GM19238 (cell line): ENCODE measurements around the gene GRPEL2.
"Not testable (repeated sequence)": the region's sequence is repeated elsewhere in the genome, so short reads cannot be mapped to it uniquely, and the experiment has no call there.

Source experiments
- DNase-seq: peaks from one replicate; pipeline ENCODE4 v3.0.0; 2011; ENCODE audit warnings: low spot score; ENCODE audit not compliant: insufficient read length

Gene GRPEL2

DNA sequence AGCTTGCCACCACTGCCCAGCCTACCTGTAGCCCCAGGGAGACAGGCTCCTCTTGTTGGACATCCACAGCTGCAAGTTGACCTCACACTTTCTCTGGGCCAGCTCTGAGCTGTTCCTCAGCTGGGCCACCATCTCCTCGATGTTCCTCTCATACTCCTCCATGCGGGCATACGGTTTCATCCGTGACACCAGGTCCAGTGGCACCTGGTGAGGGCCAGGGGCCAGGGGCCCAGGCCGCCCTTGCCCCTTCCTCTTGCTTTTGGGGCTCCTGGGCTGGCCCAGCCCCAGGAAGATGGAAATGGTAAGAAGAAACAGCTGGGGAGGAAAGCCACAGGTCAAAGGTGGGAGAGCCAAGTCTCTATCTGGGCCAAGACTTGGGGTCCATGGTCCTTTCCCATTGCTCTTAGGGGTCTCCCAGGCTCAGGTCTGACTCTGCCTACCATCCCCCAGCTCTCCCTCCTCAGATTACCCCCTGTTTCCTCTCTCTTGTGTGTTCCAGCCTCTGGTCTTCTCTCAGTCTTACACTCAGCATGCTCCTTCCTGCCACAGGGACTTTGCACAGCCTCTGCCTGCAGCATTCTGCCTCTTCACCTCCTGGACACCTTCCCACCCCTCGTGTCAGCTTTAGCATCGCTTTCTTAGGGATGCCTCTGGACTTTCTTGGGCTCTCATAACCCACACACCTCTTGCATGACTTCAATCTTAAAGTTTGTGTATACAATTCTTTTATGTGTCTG, 31.6 kb downstream of the GRPEL2 start:
- DNase-seq = no peak

DNA sequence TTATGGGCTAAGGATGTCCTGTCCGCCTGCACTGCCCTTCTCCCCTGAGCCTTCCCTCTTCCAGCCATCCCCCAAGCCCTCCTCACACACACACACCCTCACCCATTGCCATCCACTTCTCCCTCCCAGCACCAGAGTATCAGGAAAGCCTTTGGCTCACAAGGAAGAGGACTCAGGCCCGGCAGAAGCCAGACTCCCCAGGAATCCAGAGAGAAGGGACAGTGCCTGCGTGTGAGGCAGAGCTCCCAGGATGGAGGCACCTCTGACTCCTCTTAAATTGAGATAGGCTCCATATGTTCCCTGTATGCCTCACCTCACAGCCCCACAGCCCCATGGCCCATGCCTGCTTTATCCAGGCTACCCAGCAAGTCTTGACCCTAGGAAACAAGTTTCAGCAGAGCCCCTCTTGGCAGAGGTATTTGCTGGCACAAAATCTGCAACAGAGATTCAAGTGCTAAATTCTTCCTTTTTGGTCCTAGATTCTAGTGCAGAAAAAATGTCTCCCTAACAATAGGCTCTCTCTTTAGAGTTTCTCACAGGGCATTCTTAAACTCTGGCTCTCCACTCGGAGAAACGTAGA, 33.0 kb downstream of the GRPEL2 start:
- DNase-seq = no peak

DNA sequence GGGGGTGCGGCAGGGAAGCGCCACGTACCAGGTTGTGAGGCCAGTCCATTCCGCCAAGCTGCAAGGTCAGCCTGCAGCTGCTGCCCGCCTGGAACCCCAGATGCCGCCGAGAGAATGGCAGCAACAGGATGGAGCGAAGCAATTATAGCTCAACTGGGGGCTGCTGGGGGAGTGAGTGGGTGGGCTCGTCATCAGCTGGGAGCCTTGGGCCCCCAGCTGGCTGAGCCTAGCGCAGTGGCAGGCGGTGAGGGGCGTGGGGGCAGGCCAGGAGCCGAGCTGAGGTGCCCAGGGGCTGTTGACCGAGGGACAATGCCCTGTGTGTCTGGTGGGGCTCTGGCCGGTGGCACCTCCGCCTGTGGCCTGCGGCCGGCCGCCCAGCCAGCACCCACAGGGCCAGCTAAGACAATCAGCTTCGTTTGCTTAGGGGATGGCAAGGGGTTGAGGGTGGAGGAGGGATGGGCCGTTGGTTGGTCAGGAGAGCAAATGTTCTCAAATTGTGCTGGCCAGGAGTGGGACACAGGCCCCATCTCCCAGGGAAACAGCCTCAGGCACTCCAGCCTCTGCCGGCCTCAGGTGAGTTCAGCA, 34.0 kb downstream of the GRPEL2 start, which contains the start of gene IL17B:
IL17B (minus strand) TSS at position 116 of the 585 bp plus-strand sequence; CDS start at position 49, 67 bp downstream.
- DNase-seq = no peak

DNA sequence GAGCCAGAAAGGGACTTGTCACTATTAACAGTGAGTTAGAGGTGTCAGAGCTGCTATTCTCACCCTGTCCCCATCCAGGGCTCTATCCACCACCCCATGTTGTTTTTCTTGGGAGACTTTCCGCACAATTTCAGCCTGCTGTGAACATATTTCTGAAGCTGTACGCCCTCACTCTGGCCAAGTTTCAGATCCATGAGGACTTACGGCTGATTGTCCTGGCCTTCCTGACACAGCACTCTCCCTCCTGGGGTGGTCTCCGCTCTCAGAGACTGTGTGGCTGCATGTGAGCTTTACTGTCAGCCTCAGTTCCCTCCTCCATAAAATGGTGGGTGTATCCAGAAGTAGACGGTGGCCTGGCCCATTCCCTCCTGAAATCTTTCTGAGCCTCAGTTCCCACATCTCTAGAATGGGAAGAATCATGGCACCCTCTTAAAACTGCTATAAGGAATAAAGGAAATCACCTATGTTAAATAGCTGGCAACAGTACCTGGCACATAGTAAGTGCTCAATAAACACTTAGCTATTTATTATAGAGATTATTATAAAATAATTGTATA, 34.6 kb downstream of the GRPEL2 start:
- DNase-seq = no peak

DNA sequence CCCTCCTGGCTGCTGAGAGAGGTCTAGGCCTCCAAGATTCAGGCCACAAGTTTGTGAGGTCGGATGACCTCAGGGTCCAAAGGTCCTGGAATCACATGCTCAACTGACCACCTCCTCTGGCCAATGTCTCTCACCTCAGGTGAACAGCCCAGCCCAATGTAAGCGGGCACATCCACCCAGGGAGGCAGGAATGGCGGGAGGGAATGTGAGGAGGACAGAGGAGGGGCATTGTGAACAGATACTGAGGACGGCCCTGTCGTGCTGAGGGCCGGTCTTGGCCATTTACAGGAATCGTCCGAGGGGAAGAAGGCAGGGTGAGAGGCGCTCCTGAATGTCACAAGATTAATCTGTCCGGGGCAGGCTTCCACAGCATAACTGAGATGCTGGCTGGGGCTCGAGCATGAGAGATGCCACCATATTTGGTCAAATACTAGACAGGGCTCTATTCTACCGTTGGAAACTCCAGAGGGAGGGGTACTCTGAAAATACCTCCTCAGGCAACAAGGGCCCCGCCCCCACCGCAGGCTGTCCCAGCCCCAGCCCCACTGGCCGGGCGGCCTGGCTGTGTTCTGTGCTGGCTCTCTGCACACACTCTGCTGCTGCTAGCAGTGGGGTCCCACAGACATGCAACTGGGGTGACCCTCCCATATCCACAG, 35.3 kb downstream of the GRPEL2 start:
- DNase-seq = no peak

DNA sequence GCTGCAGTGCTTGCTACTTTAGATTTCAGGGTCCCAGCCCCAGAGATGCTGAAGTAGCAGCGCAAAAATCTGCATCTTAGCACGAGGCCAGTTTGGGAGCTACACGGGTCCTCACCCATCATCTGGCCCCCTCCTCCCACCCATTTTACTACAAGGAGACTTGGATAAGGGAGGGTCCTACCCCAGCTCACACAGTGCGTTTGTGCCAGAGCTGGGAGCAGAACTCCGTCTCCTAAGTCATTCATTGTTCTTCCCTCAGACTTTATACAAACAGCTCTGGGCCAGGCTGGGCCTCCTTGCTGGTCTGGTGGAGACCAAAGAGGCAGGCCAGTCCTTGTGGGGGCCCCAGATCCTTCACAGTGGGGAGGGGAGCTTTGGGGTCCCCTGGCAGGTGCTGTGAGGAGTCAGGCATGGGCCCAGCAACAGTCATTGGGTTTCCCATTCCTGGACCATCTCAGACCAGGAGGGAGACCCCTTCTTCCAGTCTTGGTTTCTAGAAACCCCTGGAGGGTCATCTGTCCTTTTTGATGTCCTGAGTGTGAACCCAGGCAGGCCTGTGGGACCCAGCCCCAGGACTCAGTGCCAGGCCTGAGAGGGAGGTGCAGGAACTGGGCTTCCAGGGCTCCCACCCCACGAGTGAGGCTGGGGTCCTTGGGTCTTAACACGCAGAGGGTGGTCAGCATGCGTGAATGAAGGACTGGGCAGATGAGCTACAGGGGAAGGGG, 36.1 kb downstream of the GRPEL2 start:
- DNase-seq = no peak

DNA sequence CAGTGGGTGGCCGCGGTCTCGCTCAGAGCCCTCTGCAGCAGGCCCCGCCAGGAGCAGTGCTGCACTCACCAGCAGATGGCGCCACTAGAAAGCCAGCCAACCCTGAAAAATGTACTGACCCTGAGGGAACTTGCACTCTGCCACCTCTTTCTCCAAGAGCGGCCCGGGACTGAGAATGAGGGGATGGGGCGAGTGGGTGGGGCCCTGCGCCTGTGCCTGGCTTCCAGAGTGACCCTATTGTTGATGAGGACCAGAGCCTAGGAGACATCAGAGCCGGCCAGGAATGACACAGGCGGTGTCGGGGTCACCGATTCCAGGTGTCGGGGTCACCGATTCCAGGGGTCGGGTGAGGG, 36.7 kb downstream of the GRPEL2 start:
- peak; percentile 78 for DNase-seq

DNA sequence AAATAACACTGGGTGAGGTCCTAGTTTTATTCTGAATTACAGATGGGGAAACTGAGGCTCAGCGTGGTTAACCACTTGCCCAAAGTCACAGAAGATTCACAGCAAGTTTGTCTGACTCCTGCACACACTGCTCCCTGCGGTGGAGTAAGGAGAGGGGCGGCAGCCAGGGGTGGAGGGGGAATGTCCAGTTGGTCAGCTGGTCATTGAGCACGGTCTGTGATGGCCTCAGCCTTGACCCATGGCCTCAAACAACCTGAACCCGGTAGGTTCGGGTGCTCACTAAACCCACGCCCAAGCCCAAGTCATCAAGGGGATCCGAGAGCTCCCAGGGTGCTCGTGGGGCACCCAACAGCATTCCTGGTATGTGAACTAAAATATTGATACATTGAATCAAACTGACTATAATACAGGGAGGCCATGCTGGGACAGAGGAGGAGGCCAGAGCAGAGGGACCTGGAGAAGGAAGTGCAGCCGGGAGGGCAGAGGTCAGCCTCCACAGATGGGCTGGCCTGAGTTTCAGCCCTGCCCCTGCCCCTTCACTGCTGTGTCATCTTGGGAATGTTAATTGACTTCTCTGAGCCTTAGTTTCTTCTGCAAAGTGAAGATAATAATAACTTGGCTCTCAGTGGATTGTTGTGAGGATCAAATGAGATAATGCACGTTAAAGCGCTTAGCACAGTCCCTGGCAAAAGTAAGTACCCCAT, 37.4 kb downstream of the GRPEL2 start:
- DNase-seq = no peak

DNA sequence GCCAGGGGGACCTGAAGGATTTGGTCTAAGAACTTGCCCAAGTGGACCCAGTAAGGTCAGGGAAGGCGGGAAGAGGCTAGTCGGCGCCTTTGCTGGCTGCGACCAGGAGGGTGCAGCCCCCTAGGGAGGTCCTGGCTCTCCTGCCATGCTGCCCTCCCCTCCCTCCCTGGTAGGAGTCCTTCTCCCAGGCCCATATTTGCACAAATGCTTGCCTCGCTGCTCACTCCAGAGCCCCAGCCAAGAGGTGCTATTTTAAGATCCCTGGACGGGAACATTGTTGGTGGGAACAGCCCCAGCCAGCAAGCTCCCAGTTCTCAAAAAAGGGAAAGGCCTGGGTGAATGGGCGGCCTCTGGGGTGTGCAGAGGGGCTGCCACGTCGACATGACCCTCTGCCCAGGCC, 38.1 kb downstream of the GRPEL2 start:
- DNase-seq = no peak

DNA sequence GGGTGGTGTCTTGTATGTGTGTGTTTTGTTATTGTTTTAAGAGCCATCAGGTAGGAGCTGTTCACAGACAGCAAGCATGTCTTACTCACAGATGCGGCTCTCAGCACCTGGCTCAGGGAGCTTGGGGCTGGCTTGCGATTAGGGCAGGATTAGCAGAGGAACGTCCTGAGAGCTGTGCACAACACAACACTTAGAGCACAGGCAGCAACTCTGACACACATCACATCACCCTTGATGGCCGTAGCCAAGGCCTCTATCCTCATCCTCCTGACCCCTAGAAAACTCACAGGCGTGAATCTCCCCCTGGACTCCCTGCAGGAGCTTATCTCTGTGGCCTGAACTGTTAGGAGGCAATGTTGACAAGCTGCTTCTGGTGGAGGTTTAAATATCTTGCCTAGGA, 40.9 kb downstream of the GRPEL2 start:
- no peak for DNase-seq

DNA sequence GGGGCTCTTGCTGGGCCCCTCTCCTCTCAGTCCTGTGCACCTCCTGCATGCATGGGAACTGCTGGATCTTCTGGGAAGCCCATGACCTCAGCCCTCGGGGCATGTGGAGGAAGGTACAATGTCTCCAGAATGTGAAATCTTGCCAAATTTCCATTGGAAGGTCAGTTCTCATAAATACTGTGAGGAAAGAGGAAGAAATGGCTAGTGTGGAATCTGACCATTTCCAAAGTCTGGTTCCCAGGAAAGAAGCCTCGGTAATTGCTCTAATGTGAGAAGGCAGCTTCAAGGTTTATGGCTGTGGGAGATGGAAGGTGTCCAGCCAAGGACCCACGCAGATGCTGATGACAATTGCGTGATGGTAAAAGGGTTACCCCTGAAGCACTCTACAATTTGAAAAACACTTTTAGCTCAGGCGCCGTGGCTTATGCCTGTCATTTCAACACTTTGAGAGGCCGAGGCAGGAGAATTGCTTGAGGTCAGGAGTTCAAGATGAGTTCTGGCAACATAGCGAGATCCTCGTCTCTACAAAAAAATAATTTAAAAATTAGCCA, 41.9 kb downstream of the GRPEL2 start:
- DNase-seq = no peak

DNA sequence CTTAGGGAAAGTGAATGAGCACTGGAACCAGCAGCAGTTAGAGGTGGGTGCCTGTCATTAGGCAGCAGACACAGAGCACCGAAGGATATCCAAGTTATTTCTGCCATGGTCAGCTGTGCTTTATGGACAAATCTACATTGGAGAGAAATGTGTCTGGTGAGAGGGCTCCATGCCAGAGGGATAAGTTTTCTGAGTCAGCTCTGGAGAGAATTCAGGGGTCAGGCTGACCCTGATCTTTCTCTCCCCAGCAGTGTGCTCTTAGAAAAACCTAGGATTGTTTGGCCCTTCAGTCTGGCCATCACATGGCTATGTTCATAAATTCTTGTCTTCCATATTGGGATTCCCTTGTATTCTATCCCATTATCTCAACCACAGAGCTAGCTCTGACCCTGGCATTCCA, 42.7 kb downstream of the GRPEL2 start:
- no peak for DNase-seq

DNA sequence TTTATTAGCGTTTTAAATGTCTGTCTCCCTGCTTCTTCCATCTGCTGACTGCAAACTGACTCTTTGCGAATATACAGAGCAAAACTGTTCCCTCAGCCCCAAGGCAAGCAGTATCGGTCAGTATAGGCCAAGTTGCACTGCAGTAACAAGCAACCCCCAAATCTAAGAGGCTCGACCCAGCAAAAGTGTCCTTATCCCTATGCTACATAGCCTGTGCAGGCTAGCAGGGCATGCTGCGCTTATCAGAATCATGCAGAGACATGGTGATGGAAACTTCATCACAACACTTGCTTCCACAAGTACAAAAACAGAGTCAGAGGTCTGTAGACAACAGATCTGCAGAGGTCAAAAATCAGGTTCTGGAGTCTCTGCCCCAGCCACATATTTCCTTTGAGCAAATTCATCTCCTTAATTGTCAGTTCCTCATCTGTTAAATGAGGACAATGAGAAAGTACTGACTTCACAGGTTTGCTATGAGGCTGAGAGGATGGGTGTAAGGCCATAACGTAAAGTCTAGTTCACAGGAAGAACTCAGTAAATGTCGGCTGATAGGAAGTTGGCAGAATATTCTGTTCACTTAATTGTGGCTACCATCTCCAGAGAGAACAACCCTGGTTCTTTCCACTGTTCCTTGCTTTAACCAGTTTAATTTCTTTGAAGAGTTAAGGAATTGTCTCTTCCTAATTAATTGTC, 43.3 kb downstream of the GRPEL2 start:
- no peak for DNase-seq

DNA sequence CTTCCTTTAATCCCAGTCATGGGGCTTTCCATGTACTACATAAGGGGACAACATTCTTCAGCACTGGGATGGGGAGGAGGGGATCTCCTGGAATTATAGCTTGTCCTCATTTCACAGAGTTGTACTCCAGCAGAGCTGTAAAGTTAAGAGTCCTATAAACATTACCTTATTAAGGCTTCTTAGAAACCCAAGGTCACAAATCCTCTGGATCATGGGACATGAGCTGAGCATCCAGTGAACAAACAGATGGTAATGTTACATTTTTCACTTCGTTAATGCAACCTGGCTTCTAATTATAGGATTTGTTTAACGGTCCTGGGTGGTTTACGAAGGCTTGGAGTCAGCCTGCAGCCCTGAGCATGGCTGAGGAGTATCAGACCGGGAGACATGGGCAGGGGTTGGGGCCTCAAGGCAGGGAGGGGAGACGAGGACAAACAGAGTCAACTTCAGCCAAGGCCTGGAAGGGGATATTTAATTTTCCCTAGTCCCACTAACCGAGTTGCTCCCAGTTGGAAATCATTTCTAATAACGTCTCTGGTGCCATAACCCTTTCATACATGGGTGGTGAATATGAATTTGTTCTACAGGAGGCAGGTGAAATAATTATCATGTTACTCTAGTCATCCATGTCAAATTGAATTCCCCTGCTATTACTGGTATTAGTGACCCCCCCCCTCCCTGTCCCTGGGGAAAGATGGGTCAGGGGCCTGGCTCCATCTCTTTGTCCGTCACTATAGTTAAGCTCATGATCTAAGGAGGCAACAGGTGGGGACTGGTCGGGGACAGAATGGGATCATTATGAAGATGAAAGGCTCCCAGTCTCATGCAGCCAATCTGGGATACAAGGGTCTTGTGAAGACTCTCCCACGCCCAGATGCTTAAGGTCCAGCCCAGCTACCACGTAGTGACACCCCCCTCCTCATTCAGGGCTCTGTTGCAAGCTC, 44.5 kb downstream of the GRPEL2 start:
- no peak for DNase-seq

DNA sequence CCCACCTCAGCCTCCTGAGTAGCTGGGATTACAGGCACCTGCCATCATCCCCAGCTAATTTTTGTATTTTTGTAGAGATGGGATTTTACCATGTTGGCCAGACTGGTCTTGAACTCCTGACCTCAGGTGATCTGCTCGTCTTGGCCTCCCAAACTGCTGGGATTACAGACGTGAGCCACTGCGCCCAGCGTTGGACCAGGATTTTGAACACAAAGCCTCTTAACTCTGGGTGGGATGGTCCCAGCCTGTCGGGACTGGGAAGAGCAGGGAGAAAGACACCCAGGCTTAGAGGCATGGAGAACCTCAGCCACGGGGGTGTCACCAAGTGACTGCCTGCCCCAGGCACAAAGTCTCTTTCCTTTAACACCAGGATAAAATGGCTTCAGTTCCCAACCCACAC, 45.8 kb downstream of the GRPEL2 start:
- DNase-seq = not testable (repeated sequence)

DNA sequence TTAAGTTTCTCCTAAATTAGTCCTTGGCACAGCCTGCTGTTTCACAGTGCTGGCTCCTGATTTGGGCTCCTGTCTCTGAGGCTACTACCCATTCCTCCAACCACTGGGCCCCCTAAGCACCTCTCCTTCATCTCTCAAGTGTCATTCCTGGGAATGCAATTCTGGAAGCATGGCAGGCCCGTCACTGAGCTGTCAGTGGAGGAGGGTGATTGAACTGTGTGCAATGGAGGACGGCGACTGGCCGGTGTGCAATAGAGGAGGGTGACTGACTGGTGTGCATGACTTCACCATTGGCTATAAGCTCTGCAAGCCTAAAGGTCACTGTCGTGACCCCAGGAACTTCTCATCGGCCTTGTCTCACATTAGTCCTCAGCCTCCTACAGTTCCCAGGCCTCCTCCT, 46.2 kb downstream of the GRPEL2 start:
- DNase-seq = no peak

DNA sequence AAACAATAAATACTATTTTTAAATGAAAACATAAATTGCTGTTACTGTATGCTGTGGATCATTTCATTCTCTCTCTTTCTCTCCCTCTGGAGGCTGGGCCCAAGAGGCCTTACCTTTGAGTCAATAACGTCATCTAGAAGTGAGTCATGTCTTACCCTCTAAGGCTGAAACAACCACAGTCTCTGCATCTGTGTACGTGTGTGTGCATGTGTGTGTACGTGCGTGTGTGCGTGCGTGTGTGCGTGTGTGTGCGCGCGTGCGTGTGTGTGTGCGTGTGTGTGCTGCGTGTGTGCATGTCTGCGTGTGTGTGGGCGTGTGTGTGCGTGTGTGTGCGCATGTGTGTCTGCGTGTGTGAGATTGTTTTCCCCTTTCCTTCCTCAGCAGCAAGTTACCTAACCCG, 47.4 kb downstream of the GRPEL2 start:
- no peak for DNase-seq

DNA sequence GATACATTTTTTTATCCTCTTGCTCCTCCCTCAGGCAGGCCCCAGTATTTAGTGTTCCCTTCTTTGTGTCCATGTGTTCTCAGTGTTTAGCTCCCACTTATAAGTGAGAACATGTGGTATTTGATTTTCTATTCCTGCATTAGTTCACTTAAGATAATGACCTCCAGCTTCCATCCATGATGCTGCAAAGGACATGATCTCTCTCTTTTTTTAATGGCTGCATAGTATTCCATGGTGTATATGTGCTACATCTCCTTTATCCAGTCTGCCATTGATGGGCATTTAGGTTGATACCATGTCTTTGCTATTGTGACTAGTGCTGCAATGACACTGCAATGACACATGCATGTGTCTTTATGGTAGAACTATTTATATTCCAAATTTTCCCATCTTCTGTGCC, 49.7 kb downstream of the GRPEL2 start:
- DNase-seq = not testable (repeated sequence)

DNA sequence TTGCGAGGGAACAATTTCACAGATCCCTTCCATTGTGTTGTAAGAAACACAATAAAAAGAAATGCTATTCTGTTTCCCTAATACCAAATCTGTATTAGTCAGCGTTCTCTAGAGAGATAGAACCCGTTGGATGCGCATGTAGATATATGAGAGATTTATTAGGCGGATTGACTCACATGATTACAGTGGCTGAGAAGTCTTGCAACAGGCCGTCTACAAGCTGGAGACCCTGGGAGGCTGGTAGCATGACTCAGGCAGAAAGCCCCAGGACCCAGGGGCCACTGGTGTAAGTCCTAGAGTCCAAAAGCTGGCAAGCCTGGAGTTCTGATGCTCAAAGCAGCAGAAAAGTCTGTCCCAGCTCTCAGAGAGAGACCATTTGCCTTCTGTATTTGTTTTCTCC, 52.2 kb downstream of the GRPEL2 start:
- no peak for DNase-seq
